Measurements from ENCODE around the gene TMEM240.

TMEM240 gene

DNA sequence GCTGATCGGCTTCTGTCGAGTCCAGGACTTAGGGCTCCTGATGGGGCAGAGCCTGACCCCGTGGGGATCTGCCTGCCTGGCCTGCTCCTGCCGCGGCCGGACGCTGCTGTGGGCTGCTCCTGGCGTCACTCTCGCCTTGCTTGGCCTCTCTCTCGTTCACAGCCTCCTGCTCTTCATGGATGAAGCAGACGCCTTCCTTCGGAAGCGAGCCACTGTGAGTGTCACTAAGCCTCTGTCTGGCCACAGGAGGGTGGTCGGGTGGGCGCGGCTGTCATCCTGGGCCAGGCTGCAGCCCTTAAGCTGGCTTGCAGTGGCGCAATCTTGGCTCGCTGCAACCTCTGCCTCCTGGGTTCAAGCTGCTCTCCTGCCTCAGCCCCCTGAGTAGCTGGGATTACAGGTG, 52.7 kb downstream of the TMEM240 start:
- TF ChIP-seq, protein P1, sequence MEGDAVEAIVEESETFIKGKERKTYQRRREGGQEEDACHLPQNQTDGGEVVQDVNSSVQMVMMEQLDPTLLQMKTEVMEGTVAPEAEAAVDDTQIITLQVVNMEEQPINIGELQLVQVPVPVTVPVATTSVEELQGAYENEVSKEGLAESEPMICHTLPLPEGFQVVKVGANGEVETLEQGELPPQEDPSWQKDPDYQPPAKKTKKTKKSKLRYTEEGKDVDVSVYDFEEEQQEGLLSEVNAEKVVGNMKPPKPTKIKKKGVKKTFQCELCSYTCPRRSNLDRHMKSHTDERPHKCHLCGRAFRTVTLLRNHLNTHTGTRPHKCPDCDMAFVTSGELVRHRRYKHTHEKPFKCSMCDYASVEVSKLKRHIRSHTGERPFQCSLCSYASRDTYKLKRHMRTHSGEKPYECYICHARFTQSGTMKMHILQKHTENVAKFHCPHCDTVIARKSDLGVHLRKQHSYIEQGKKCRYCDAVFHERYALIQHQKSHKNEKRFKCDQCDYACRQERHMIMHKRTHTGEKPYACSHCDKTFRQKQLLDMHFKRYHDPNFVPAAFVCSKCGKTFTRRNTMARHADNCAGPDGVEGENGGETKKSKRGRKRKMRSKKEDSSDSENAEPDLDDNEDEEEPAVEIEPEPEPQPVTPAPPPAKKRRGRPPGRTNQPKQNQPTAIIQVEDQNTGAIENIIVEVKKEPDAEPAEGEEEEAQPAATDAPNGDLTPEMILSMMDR (IDR thresholded peaks at IDR 0.05) = no peak
